HepG2 (cell line): Measurements from ENCODE around the gene PLIN5. TPM values are rescaled to one million over a fixed set of nuclear protein-coding genes. Genes with fewer than 3 reads are reported as not detected.
A peak's percentile ranks its signal among the peaks of the same experiment; 100 is the strongest.

ENCODE experiments used
- ATAC-seq: fragments of 200-7000 bp; cut with Tn5 transposase; 3 replicates; pipeline ENCODE4 v1.9.1; 2020; ENCODE audit warnings: mild to moderate bottlenecking, moderate library complexity
- BruUV-seq: library from RNA; stranded (reverse); fragments of 400-500 nt; replicated peaks from 2 replicates; lab custom pipeline; 2021; lab: Mats Ljungman, UMichigan
- CTCF ChIA-PET: fragments of 300-600 bp; formaldehyde crosslinking; extraction: SDS; loops from one replicate; lab custom pipeline; 2021; ENCODE audit warnings: low total read pairs, inconsistent platforms, low intra/inter-chr PET ratio; lab: Yijun Ruan, JAX
- POLR2A ChIA-PET: fragments of 350-600 bp; sonication (Branson Sonifier 250); formaldehyde crosslinking; loops from one replicate; lab custom pipeline; 2020; ENCODE audit warnings: antibody characterized with exemption, inconsistent platforms; lab: Yijun Ruan, JAX
- DNase-seq: peaks from one replicate; pipeline ENCODE4 v3.0.0-alpha.2; 2015; ENCODE audit warnings: low spot score
- FAIRE-seq: peaks from 3 replicates; lab custom pipeline; 2011; peaks lifted over from hg19 to GRCh38; lab: Jason Lieb, UNC
- H2AFZ ChIP-seq: one replicate; pipeline ENCODE4 v1.6.1; 2011; ENCODE audit warnings: low read length, inconsistent platforms
- H3K27ac ChIP-seq: fragments of 300-600 bp; 3 replicates; pipeline ENCODE4 v1.8.0; 2011; ENCODE audit warnings: mixed run types, mild to moderate bottlenecking, mixed read lengths, low read length, inconsistent platforms; ENCODE audit not compliant: insufficient read depth; ENCODE audit errors: extremely low read length
- H3K27me3 ChIP-seq, 2 experiments: fragments of 200-600 bp in 1 of 2; 2 replicates in 1 of 2; 3 replicates in 1 of 2; pipeline versions ENCODE4 v1.6.0 to v1.8.0; 2011; ENCODE audit warnings: low read length in 2 of 2, mild to moderate bottlenecking in 2 of 2, moderate library complexity in 2 of 2, inconsistent platforms in 1 of 2; ENCODE audit not compliant: insufficient read depth in 2 of 2, control insufficient read depth in 1 of 2
- H3K36me3 ChIP-seq, 2 experiments: fragments of 200-600 bp in 1 of 2; replicated peaks in 1 of 2; 2 replicates in 1 of 2; 3 replicates in 1 of 2; pipeline versions ENCODE4 v1.5.1 to v1.8.0; 2011; ENCODE audit warnings: low read length in 2 of 2, inconsistent platforms in 1 of 2; ENCODE audit not compliant: insufficient read depth in 2 of 2, control insufficient read depth in 1 of 2
- H3K4me1 ChIP-seq: 2 replicates; pipeline ENCODE4 v1.5.1; 2012; ENCODE audit warnings: low read length, inconsistent platforms; ENCODE audit not compliant: insufficient read depth
- H3K4me2 ChIP-seq: 2 replicates; pipeline ENCODE4 v1.6.0; 2011; ENCODE audit warnings: low read depth, low read length, inconsistent platforms
- H3K4me3 ChIP-seq, 3 experiments: fragments of 200-600 bp in 1 of 3; sonication (generic), shearing (Covaris generic) in 1 of 3; replicated peaks in 1 of 3; 2 replicates each; pipeline ENCODE4 v1.5.1; 2011 to 2016; ENCODE audit warnings: low read length in 3 of 3, inconsistent platforms in 2 of 3, low read depth in 2 of 3, mild to moderate bottlenecking in 2 of 3, control low read depth in 1 of 3, mixed read lengths in 1 of 3; ENCODE audit not compliant: insufficient read depth in 1 of 3
- H3K79me2 ChIP-seq: one replicate; pipeline ENCODE4 v1.6.1; 2011; ENCODE audit warnings: low read length, inconsistent platforms; ENCODE audit not compliant: insufficient read depth
- H3K9ac ChIP-seq: 2 replicates; pipeline ENCODE4 v1.6.0; 2011; ENCODE audit warnings: mild to moderate bottlenecking, low read depth, low read length, inconsistent platforms; ENCODE audit not compliant: insufficient read depth
- H3K9me3 ChIP-seq: 2 replicates; pipeline ENCODE4 v1.5.1; 2012; ENCODE audit warnings: mild to moderate bottlenecking, low read length
- H4K20me1 ChIP-seq: 2 replicates; pipeline ENCODE4 v1.6.0; 2011; ENCODE audit warnings: inconsistent platforms, mild to moderate bottlenecking, low read length, moderate library complexity; ENCODE audit not compliant: insufficient read depth
- ARHGAP35 ChIP-seq: sonication (generic); formaldehyde crosslinking; IDR thresholded peaks from 2 replicates; pipeline ENCODE4 v1.9.0; 2022; ENCODE audit warnings: mild to moderate bottlenecking, inconsistent platforms, moderate library complexity, missing genetic modification reagents, borderline replicate concordance
- CEBPB ChIP-seq: IDR thresholded peaks from 2 replicates; pipeline ENCODE4 v1.6.1; 2011; ENCODE audit warnings: low read depth, low read length, improper control_type of control experiment, borderline replicate concordance
- CENPBD1 ChIP-seq: sonication (generic); formaldehyde crosslinking; IDR thresholded peaks from 2 replicates; pipeline ENCODE4 v1.8.0; 2022; ENCODE audit warnings: missing genetic modification reagents, low read depth, mild to moderate bottlenecking, borderline replicate concordance
- DPF2 ChIP-seq: sonication (generic); formaldehyde crosslinking; IDR thresholded peaks from 2 replicates; pipeline ENCODE4 v1.4.0; 2020; ENCODE audit warnings: mild to moderate bottlenecking, low read depth, missing genetic modification reagents, borderline replicate concordance
- GLI4 ChIP-seq: sonication (generic); formaldehyde crosslinking; IDR thresholded peaks from 2 replicates; pipeline ENCODE4 v1.5.1; 2020; ENCODE audit warnings: missing genetic modification reagents, mild to moderate bottlenecking, moderate library complexity, borderline replicate concordance
- HMG20B ChIP-seq: conservative IDR thresholded peaks from 2 replicates; pipeline ENCODE4 v1.6.1; 2016; ENCODE audit warnings: missing genetic modification reagents, missing compliant biosample characterization
- HMGXB3 ChIP-seq: sonication (generic); formaldehyde crosslinking; IDR thresholded peaks from 2 replicates; pipeline ENCODE4 v1.4.0; 2020; ENCODE audit warnings: missing genetic modification reagents, borderline replicate concordance
- HNRNPL ChIP-seq: fragments of 200-400 bp; formaldehyde crosslinking; IDR thresholded peaks from 2 replicates; pipeline ENCODE4 v1.6.1; 2017; ENCODE audit warnings: mild to moderate bottlenecking, low read depth, low read length
- HOXD1 ChIP-seq: sonication (generic); formaldehyde crosslinking; IDR thresholded peaks from 2 replicates; pipeline ENCODE4 v1.5.0; 2020; ENCODE audit warnings: missing genetic modification reagents
- IKZF1 ChIP-seq: fragments of 450-650 bp; IDR thresholded peaks from 2 replicates; pipeline ENCODE4 v1.7.1; 2016
- KLF16 ChIP-seq, 2 experiments: sonication (generic) in 1 of 2; formaldehyde crosslinking in 1 of 2; IDR thresholded peaks; 2 replicates each; pipeline versions ENCODE4 v1.6.1 to v1.8.0; 2016 to 2023; ENCODE audit warnings: missing genetic modification reagents in 2 of 2, missing compliant biosample characterization in 1 of 2
- ZNF350 ChIP-seq: sonication (generic); formaldehyde crosslinking; IDR thresholded peaks from 2 replicates; pipeline ENCODE4 v1.4.0; 2020; ENCODE audit warnings: mild to moderate bottlenecking, low read depth, missing genetic modification reagents, borderline replicate concordance
- ZNF460 ChIP-seq: sonication (generic); formaldehyde crosslinking; IDR thresholded peaks from 2 replicates; pipeline ENCODE4 v1.5.1; 2020; ENCODE audit warnings: missing genetic modification reagents, mild to moderate bottlenecking, borderline replicate concordance
- ZNF569 ChIP-seq: sonication (generic); formaldehyde crosslinking; IDR thresholded peaks from 2 replicates; pipeline ENCODE4 v1.5.0; 2020; ENCODE audit warnings: mild to moderate bottlenecking, missing genetic modification reagents, moderate library complexity, borderline replicate concordance
- ZNF800 ChIP-seq: sonication (generic); formaldehyde crosslinking; IDR thresholded peaks from 2 replicates; pipeline ENCODE4 v1.4.0; 2020; ENCODE audit warnings: missing genetic modification reagents
- WGBS: methylation state at CpG from one replicate; pipeline ENCODE4 v1.1.6; 2017; ENCODE audit warnings: low lambda C conversion rate; 5-methylcytosine and 5-hydroxymethylcytosine counted together
- in situ Hi-C: cut with HindIII; loops from 2 replicates; pipeline ENCODE4 v1.10.0; 2017; ENCODE audit warnings: low pct_unique_long_range_greater_than_20kb; ENCODE audit not compliant: extremely low pct_ligation_motif_present
- intact Hi-C: fragments of 100-400 bp; cut with micrococcal nuclease; formaldehyde crosslinking; loops from one replicate; pipeline ENCODE4 v1.10.0; 2022; ENCODE audit not compliant: unreplicated experiment
- polyA plus RNA-seq, 8 experiments: library from polyadenylated mRNA; depleted of rRNA in 3 of 8; stranded (reverse) in 7 of 8; unstranded in 1 of 8; fragments of >200 nt; fragmentation: Illumina TruSeq in 4 of 8; extraction: Trizol in 4 of 8; gene quantifications; 2 replicates each; pipeline versions ENCODE4 v1.2.1 to v1.2.3, GENCODE V29; 2011 to 2016; ENCODE audit warnings: low read depth in 4 of 8, missing spikeins in 1 of 8, mixed read lengths in 1 of 8; ENCODE audit not compliant: insufficient read depth in 1 of 8
- total RNA-seq, 5 experiments: library from RNA; depleted of rRNA; stranded (reverse); fragments of >200 nt; fragmentation: Illumina TruSeq; extraction: Trizol; gene quantifications; 2 replicates each; pipeline ENCODE4 v1.2.3, GENCODE V29; 2016; ENCODE audit warnings: low read depth in 1 of 5

The PLIN5 gene
- total and polyA plus RNA-seq, 2 of the 13 experiments (the other 11 are each of a cell fraction or from before 2014, with no cell fraction given) = 1.8 to 4.8 TPM

GRCh38 chr19:4521170-4521887 lies 13.7 kb downstream of the PLIN5 start:
- POLR2A ChIA-PET = interaction anchor here (1.1 to 1.6 kb wide), 4 partner anchors 14 to 179 kb away, joined by 4 to 15 read pairs (median 8); partner anchors contain the start of genes HDGFL2, LRG1 and PLIN5
- ATAC-seq (peak; percentile 53), FAIRE-seq (peak; percentile 68), DNase-seq (peak; percentile 60)
- Histone ChIP-seq H3K79me2 (no peaks in the 10 kb centered on the region), H3K4me3 (peak overlapping the region; percentile 1 to 58 (median 15); a peak in 4 of 6 replicates), H3K9me3 (no peaks in the 10 kb centered on the region), H3K4me2 (peak overlapping the region; percentile 73), H3K27ac (peak overlapping the region; percentile 57), H4K20me1 (no peaks in the 10 kb centered on the region), H3K4me1 (peaks cover 68% of the 10 kb centered on the region), H3K27me3 (no peaks in the 10 kb centered on the region), H3K9ac (peak overlapping the region; percentile 50), H3K36me3 (no peaks in the 10 kb centered on the region), H2AFZ (no peak overlapping the region)
- CTCF ChIA-PET = no interaction called here
- intact Hi-C loops = no loop called here
- WGBS = 21% methylated on average over 9 of the region's 11 CpGs
- in situ Hi-C loops = no loop called here
- TSS peak; percentile 64 for BruUV-seq
- TF ChIP-seq ZNF460 (CRISPR knock-in tag) = no peak
- TF ChIP-seq HMGXB3 (CRISPR knock-in tag) = no peak
- TF ChIP-seq CENPBD1 (CRISPR knock-in tag) = no peak
- no peak for TF ChIP-seq ARHGAP35 (CRISPR knock-in tag)
- TF ChIP-seq DPF2 = peak; percentile 59; the same call in 1 of the 2 replicates
- no peak for TF ChIP-seq HMG20B (CRISPR knock-in tag)
- TF ChIP-seq ZNF800 = no peak
- no peak for TF ChIP-seq KLF16 (CRISPR knock-in tag; IDR thresholded peaks at IDR 0.05)
- TF ChIP-seq ZNF350 (CRISPR knock-in tag) = peak; percentile 32; the same call in 1 of the 2 replicates
- TF ChIP-seq CEBPB = peak; percentile 76
- no peak for TF ChIP-seq ZNF569 (CRISPR knock-in tag)
- TF ChIP-seq GLI4 (CRISPR knock-in tag) = no peak
- no peak for TF ChIP-seq HNRNPL
- no peak for TF ChIP-seq IKZF1
- no peak for TF ChIP-seq HOXD1
